ENCODE data around the gene ARID5A. TPM values are rescaled to one million over a fixed set of nuclear protein-coding genes. Genes with fewer than 3 reads are reported as not detected.

Gene ARID5A
- total and polyA plus RNA-seq, 2 of the 13 experiments (the other 11 are each of a cell fraction or from before 2014, with no cell fraction given), result 6.0 to 9.5 TPM

- TF ChIP-seq NCOA2 (CRISPR knock-in tag; IDR thresholded peaks at IDR 0.05) (no peak), HCFC1 (IDR thresholded peaks at IDR 0.05; ENCODE audit: low read depth, low read length) (no peak), RBM22 (optimal IDR thresholded peaks at IDR 0.05; ENCODE audit: low read length) (no peak), ZBTB40 (IDR thresholded peaks at IDR 0.05) (no peak), ZBTB40 (CRISPR knock-in tag; IDR thresholded peaks at IDR 0.05) (peak; percentile 26), TAF15 (IDR thresholded peaks at IDR 0.05; ENCODE audit: low read depth, low read length, poor library complexity, severe bottlenecking) (no peak), PPARG (CRISPR knock-in tag; conservative IDR thresholded peaks at IDR 0.05) (peak; percentile 62; the same call in 1 of the 2 replicates), SIX4 (CRISPR knock-in tag; IDR thresholded peaks at IDR 0.05) (no peak), HMGXB4 (CRISPR knock-in tag; IDR thresholded peaks at IDR 0.05; ENCODE audit: borderline replicate concordance in 1 of 2, low read depth in 1 of 2) (peak; percentile 72 to 75; a peak in 3 of 4 replicates), ZMYM2 (CRISPR knock-in tag; IDR thresholded peaks at IDR 0.05) (no peak), REL (CRISPR knock-in tag; conservative IDR thresholded peaks at IDR 0.05) (no peak)
- TF ChIP-seq, protein P1, sequence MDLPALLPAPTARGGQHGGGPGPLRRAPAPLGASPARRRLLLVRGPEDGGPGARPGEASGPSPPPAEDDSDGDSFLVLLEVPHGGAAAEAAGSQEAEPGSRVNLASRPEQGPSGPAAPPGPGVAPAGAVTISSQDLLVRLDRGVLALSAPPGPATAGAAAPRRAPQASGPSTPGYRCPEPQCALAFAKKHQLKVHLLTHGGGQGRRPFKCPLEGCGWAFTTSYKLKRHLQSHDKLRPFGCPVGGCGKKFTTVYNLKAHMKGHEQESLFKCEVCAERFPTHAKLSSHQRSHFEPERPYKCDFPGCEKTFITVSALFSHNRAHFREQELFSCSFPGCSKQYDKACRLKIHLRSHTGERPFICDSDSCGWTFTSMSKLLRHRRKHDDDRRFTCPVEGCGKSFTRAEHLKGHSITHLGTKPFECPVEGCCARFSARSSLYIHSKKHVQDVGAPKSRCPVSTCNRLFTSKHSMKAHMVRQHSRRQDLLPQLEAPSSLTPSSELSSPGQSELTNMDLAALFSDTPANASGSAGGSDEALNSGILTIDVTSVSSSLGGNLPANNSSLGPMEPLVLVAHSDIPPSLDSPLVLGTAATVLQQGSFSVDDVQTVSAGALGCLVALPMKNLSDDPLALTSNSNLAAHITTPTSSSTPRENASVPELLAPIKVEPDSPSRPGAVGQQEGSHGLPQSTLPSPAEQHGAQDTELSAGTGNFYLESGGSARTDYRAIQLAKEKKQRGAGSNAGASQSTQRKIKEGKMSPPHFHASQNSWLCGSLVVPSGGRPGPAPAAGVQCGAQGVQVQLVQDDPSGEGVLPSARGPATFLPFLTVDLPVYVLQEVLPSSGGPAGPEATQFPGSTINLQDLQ (CRISPR knock-in tag; IDR thresholded peaks at IDR 0.05), result no peak
- TF ChIP-seq, protein P2, sequence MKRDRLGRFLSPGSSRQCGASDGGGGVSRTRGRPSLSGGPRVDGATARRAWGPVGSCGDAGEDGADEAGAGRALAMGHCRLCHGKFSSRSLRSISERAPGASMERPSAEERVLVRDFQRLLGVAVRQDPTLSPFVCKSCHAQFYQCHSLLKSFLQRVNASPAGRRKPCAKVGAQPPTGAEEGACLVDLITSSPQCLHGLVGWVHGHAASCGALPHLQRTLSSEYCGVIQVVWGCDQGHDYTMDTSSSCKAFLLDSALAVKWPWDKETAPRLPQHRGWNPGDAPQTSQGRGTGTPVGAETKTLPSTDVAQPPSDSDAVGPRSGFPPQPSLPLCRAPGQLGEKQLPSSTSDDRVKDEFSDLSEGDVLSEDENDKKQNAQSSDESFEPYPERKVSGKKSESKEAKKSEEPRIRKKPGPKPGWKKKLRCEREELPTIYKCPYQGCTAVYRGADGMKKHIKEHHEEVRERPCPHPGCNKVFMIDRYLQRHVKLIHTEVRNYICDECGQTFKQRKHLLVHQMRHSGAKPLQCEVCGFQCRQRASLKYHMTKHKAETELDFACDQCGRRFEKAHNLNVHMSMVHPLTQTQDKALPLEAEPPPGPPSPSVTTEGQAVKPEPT (CRISPR knock-in tag; IDR thresholded peaks at IDR 0.05; ENCODE audit: low read depth), result 0 out of 2 replicates have a peak, but pooled peaks have one; percentile 67
Observed at GRCh38 chr2:96509114-96509846, 27.3 kb upstream of the ARID5A start (continued).
